CD8-positive, alpha-beta memory T cell (primary cell): ENCODE data around the gene FAM210B. TPM values are rescaled to one million over a fixed set of nuclear protein-coding genes. Genes with fewer than 3 reads are reported as not detected.

Experiments used
- CTCF ChIA-PET: fragments of 350-600 bp; sonication (Branson Sonifier 250); formaldehyde crosslinking; loops from one replicate; lab custom pipeline; 2021; ENCODE audit warnings: antibody characterized with exemption; lab: Charles Lee
- POLR2A ChIA-PET: fragments of 350-600 bp; sonication (Branson Sonifier 250); formaldehyde crosslinking; loops from one replicate; lab custom pipeline; 2021; ENCODE audit warnings: antibody characterized with exemption; lab: Charles Lee
- DNase-seq, 5 donors: peaks; one replicate each; pipeline versions ENCODE4 v3.0.0 to v3.0.0-alpha.2; 2020 to 2022; ENCODE audit warnings: mixed read lengths in 1 of 5
- H3K27ac ChIP-seq: one replicate; pipeline ENCODE4 v1.7.0; 2013; ENCODE audit warnings: low read depth, mild to moderate bottlenecking, low read length, moderate library complexity
- H3K27me3 ChIP-seq: 2 replicates; pipeline ENCODE4 v1.7.0; 2013; ENCODE audit warnings: low read length, mild to moderate bottlenecking; ENCODE audit not compliant: insufficient read depth, poor library complexity, severe bottlenecking
- H3K36me3 ChIP-seq: 2 replicates; pipeline ENCODE4 v1.7.0; 2013; ENCODE audit warnings: mild to moderate bottlenecking, low read length, moderate library complexity; ENCODE audit not compliant: insufficient read depth
- H3K4me1 ChIP-seq: 2 replicates; pipeline ENCODE4 v1.7.0; 2013; ENCODE audit warnings: mild to moderate bottlenecking, low read length, moderate library complexity; ENCODE audit not compliant: insufficient read depth
- H3K4me3 ChIP-seq: 2 replicates; pipeline ENCODE4 v1.7.0; 2013; ENCODE audit warnings: mild to moderate bottlenecking, low read length
- H3K9me3 ChIP-seq: 2 replicates; pipeline ENCODE4 v1.7.0; 2013; ENCODE audit warnings: mild to moderate bottlenecking, low read length
- H3K27ac Mint-ChIP-seq, 8 donors: one replicate each; pipeline ENCODE4 v1.8.0; 2020 to 2021; ENCODE audit warnings: mixed read lengths in 8 of 8, mild to moderate bottlenecking in 6 of 8, inconsistent platforms in 3 of 8, moderate library complexity in 3 of 8
- H3K27me3 Mint-ChIP-seq, 2 donors: one replicate each; pipeline ENCODE4 v1.8.0; 2020 to 2021; ENCODE audit warnings: mixed read lengths in 2 of 2, mild to moderate bottlenecking in 1 of 2, moderate library complexity in 1 of 2
- H3K36me3 Mint-ChIP-seq, 3 donors: one replicate each; pipeline ENCODE4 v1.8.0; 2020 to 2021; ENCODE audit warnings: mixed read lengths in 3 of 3, inconsistent platforms in 1 of 3, mild to moderate bottlenecking in 1 of 3
- H3K4me1 Mint-ChIP-seq, 3 donors: one replicate each; pipeline ENCODE4 v1.8.0; 2020 to 2021; ENCODE audit warnings: mixed read lengths in 3 of 3, inconsistent platforms in 1 of 3, mild to moderate bottlenecking in 1 of 3
- H3K4me3 Mint-ChIP-seq, 7 donors: one replicate each; pipeline ENCODE4 v1.8.0; 2020 to 2021; ENCODE audit warnings: mixed read lengths in 7 of 7, mild to moderate bottlenecking in 6 of 7, moderate library complexity in 4 of 7, inconsistent platforms in 2 of 7
- H3K9me3 Mint-ChIP-seq, 5 donors: one replicate each; pipeline ENCODE4 v1.8.0; 2020 to 2022; ENCODE audit warnings: mixed read lengths in 5 of 5, mild to moderate bottlenecking in 3 of 5, moderate library complexity in 2 of 5, inconsistent platforms in 1 of 5
- polyA plus RNA-seq: library from polyadenylated mRNA; unstranded; fragments of 300-500 nt; fragmentation: Illumina TruSeq; gene quantifications from one replicate; pipeline ENCODE4 v1.2.3, GENCODE V29; 2021
- total RNA-seq, 2 experiments: library from RNA; stranded (reverse); gene quantifications; one replicate each; pipeline ENCODE4 v1.2.3, GENCODE V29; 2021

Gene FAM210B
- total and polyA plus RNA-seq, 3 experiments from 2014 or later: 6.3 to 31.8 (median 6.7) TPM

DNA sequence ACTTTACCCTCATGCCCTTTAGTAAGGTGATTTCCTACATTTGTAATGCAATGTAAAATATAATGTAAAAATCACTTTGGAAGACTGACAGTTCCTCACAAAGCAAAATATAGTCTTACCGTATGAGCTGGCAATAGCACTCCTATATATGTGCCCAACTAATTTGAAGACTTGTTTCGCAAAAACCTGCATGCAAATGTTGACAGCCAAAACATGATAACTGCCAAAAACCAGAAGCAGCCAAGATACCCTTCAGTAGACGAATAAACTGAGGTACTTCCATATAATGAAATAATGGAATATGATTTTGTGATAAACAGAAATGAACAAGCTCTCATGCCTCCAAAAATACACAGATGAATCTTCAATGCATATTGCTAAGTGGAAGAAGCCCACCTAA lies 19.6 kb downstream of the FAM210B start:
- no peaks in the 10 kb centered on the region for H3K9me3 Mint-ChIP-seq
- CTCF ChIA-PET: no interaction called here
- POLR2A ChIA-PET: no interaction called here
- H3K4me3 ChIP-seq: no peak overlapping the region
- no peaks in the 10 kb centered on the region for H3K4me1 ChIP-seq
- H3K9me3 ChIP-seq: no peaks in the 10 kb centered on the region
- no peaks in the 10 kb centered on the region for H3K36me3 ChIP-seq
- H3K4me3 Mint-ChIP-seq: no peak overlapping the region
- no peaks in the 10 kb centered on the region for H3K27me3 ChIP-seq
- no peaks in the 10 kb centered on the region for H3K27me3 Mint-ChIP-seq
- peaks cover 0 to 2% (median 1%) of the 10 kb centered on the region in 3 donors for H3K36me3 Mint-ChIP-seq
- peaks cover 2 to 28% (median 12%) of the 10 kb centered on the region in 3 donors for H3K4me1 Mint-ChIP-seq
- H3K27ac ChIP-seq: no peak overlapping the region
- H3K27ac Mint-ChIP-seq: no peak overlapping the region
- DNase-seq: no peak

DNA sequence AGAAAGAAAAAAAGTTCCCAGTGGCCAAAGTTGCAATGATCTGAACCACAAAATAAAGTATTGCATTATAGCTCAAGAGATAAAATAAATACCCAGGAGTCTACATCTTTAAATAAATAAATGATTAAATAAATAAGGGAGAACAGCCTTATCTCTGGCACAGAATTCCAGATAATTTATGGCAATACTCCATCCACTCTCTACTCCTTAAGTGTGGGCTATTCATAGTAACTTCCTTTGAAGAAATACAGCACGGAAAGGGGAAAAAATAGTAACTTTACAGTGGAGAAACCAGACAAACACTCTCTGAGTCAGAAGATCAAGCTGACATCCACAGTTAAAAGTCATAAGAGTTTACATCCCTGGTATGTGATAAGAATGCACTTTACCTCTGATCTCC lies 21.6 kb downstream of the FAM210B start:
- H3K27me3 Mint-ChIP-seq: no peaks in the 10 kb centered on the region
- POLR2A ChIA-PET: interaction anchor here (0.7 kb wide), 1 partner anchor 32 kb away, joined by 3 read pairs; no protein-coding TSS in a partner anchor
- H3K36me3 ChIP-seq: no peaks in the 10 kb centered on the region

DNA sequence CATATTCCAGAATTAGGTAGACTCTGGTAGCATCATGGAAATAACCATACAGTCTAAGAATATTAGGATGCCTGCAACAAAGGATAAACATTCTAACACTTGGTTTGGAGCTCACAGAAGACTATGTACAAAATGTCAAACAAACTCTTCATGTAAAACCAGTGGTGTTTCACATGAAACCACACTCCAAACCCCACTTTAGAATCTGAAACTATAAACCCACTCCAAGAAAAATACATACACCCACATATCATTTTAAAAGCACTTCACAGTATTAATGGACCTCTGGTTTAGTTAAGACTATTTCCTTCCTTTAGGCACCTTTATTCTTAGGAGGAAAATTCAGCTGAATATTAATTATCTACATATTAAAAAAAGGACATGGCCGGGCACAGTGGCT lies 22.7 kb downstream of the FAM210B start:
- no peaks in the 10 kb centered on the region for H3K36me3 ChIP-seq
- H3K4me3 ChIP-seq: no peak overlapping the region
- Mint-ChIP-seq H3K27ac (peak overlapping the region in 3 of 8 donors; percentile 11 to 34 (median 24)), H3K4me1 (peaks cover under 1 to 7% (median under 1%) of the 10 kb centered on the region in 3 donors), H3K36me3 (peaks cover 0 to 8% (median 6%) of the 10 kb centered on the region in 3 donors), H3K27me3 (no peaks in the 10 kb centered on the region), H3K9me3 (no peaks in the 10 kb centered on the region), H3K4me3 (no peak overlapping the region)
- H3K27ac ChIP-seq: no peak overlapping the region
- CTCF ChIA-PET: no interaction called here
- POLR2A ChIA-PET: interaction anchor here (1.0 kb wide), 1 partner anchor 9 kb away, joined by 6 read pairs; no protein-coding TSS in a partner anchor
- DNase-seq: no peak
- H3K4me1 ChIP-seq: no peaks in the 10 kb centered on the region
- no peaks in the 10 kb centered on the region for H3K27me3 ChIP-seq
- H3K9me3 ChIP-seq: no peaks in the 10 kb centered on the region

More for the DNA sequence above, 21.6 kb downstream of the FAM210B start:
- no peaks in the 10 kb centered on the region for H3K9me3 ChIP-seq
- H3K27me3 ChIP-seq: no peaks in the 10 kb centered on the region
- no peak overlapping the region for H3K4me3 Mint-ChIP-seq
- no peaks in the 10 kb centered on the region for H3K9me3 Mint-ChIP-seq
- no peak for DNase-seq
- CTCF ChIA-PET: no interaction called here
- H3K36me3 Mint-ChIP-seq: peaks cover 0 to 4% (median 4%) of the 10 kb centered on the region in 3 donors
- H3K4me3 ChIP-seq: no peak overlapping the region
- no peak overlapping the region for H3K27ac Mint-ChIP-seq
- H3K27ac ChIP-seq: no peak overlapping the region
- no peaks in the 10 kb centered on the region for H3K4me1 ChIP-seq
- H3K4me1 Mint-ChIP-seq: peaks cover 2 to 18% (median 9%) of the 10 kb centered on the region in 3 donors

GRCh38 chr20:56382696-56383095 lies 23.9 kb downstream of the FAM210B start:
- peaks cover 0 to 5% (median 0%) of the 10 kb centered on the region in 3 donors for H3K4me1 Mint-ChIP-seq

GRCh38 chr20:56383334-56383733 lies 24.6 kb downstream of the FAM210B start:
- H3K4me1 ChIP-seq: no peaks in the 10 kb centered on the region
- no peak overlapping the region for H3K27ac ChIP-seq
- H3K4me1 Mint-ChIP-seq: peaks cover 0 to 5% (median 0%) of the 10 kb centered on the region in 3 donors
- peaks cover 0 to 8% (median 4%) of the 10 kb centered on the region in 3 donors for H3K36me3 Mint-ChIP-seq
- ChIA-PET POLR2A (no interaction called here), CTCF (interaction anchor here (1.1 kb wide), 1 partner anchor 40 kb away, joined by 3 read pairs; no protein-coding TSS in a partner anchor)
- no peaks in the 10 kb centered on the region for H3K36me3 ChIP-seq
- H3K9me3 Mint-ChIP-seq: no peaks in the 10 kb centered on the region
- no peak overlapping the region for H3K4me3 ChIP-seq
- H3K27me3 Mint-ChIP-seq: no peaks in the 10 kb centered on the region
- H3K27ac Mint-ChIP-seq: peak overlapping the region in 1 of 8 donors; percentile 56
- no peaks in the 10 kb centered on the region for H3K9me3 ChIP-seq
- no peak for DNase-seq
- no peak overlapping the region for H3K4me3 Mint-ChIP-seq
- H3K27me3 ChIP-seq: no peaks in the 10 kb centered on the region

More at GRCh38 chr20:56382696-56383095, 23.9 kb downstream of the FAM210B start:
- H3K9me3 Mint-ChIP-seq: no peaks in the 10 kb centered on the region
- Histone ChIP-seq H3K36me3 (no peaks in the 10 kb centered on the region), H3K27me3 (no peaks in the 10 kb centered on the region), H3K4me1 (no peaks in the 10 kb centered on the region), H3K27ac (no peak overlapping the region), H3K4me3 (no peak overlapping the region), H3K9me3 (no peaks in the 10 kb centered on the region)
- peaks cover 0 to 8% (median 6%) of the 10 kb centered on the region in 3 donors for H3K36me3 Mint-ChIP-seq
- CTCF ChIA-PET: no interaction called here
- POLR2A ChIA-PET: no interaction called here
- no peaks in the 10 kb centered on the region for H3K27me3 Mint-ChIP-seq
- no peak for DNase-seq
- H3K4me3 Mint-ChIP-seq: no peak overlapping the region
- peak overlapping the region in 1 of 8 donors; percentile 19 for H3K27ac Mint-ChIP-seq

GRCh38 chr20:56385130-56385529 lies 26.4 kb downstream of the FAM210B start:
- POLR2A ChIA-PET: no interaction called here

GRCh38 chr20:56386219-56386618 lies 27.4 kb downstream of the FAM210B start:
- Mint-ChIP-seq H3K9me3 (no peaks in the 10 kb centered on the region), H3K4me1 (peaks cover 0 to 5% (median 4%) of the 10 kb centered on the region in 3 donors), H3K36me3 (peaks cover 0 to 11% (median 7%) of the 10 kb centered on the region in 3 donors), H3K4me3 (peak overlapping the region in 1 of 7 donors; percentile 69), H3K27ac (no peak overlapping the region), H3K27me3 (peaks cover 0 to 2% of the 10 kb centered on the region in 2 donors)
- Histone ChIP-seq H3K9me3 (no peaks in the 10 kb centered on the region), H3K4me3 (no peak overlapping the region), H3K4me1 (peaks cover 2% of the 10 kb centered on the region), H3K27me3 (no peaks in the 10 kb centered on the region), H3K36me3 (no peaks in the 10 kb centered on the region), H3K27ac (no peak overlapping the region)
- ChIA-PET POLR2A (no interaction called here), CTCF (no interaction called here)
- no peak for DNase-seq

More at GRCh38 chr20:56385130-56385529, 26.4 kb downstream of the FAM210B start:
- Histone ChIP-seq H3K4me3 (no peak overlapping the region), H3K9me3 (no peaks in the 10 kb centered on the region), H3K27ac (no peak overlapping the region), H3K4me1 (no peaks in the 10 kb centered on the region), H3K36me3 (no peaks in the 10 kb centered on the region), H3K27me3 (no peaks in the 10 kb centered on the region)
- no peak for DNase-seq
- CTCF ChIA-PET: interaction anchor here (1.5 kb wide), 1 partner anchor 9 kb away, joined by 5 read pairs; no protein-coding TSS in a partner anchor
- H3K27me3 Mint-ChIP-seq: peaks cover 0 to 2% of the 10 kb centered on the region in 2 donors
- H3K4me3 Mint-ChIP-seq: no peak overlapping the region
- H3K9me3 Mint-ChIP-seq: no peaks in the 10 kb centered on the region
- no peak overlapping the region for H3K27ac Mint-ChIP-seq
- peaks cover 0 to 4% (median 0%) of the 10 kb centered on the region in 3 donors for H3K4me1 Mint-ChIP-seq
- peaks cover 0 to 11% (median 7%) of the 10 kb centered on the region in 3 donors for H3K36me3 Mint-ChIP-seq

DNA sequence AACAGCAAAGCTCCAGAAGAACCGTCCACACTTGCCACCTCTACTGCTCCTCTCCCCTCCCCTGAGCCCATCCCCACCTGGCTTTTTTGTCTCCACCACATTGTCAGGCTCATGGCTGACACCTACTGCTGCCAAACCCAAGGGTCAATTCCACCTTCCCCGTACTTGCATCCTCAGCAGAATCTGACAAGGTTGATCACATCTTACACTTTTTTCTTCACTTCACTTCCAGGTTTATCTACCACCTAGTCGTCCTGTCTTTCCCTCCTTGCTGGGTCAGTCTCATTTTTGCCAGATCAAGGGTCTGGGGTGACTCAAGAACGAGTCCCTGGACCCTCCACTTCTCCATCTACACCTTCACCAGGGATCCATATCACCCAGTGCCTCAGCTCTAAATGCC lies 30.1 kb downstream of the FAM210B start:
- peaks cover 0 to 16% (median 7%) of the 10 kb centered on the region in 3 donors for H3K36me3 Mint-ChIP-seq

More for the DNA sequence above, 30.1 kb downstream of the FAM210B start:
- Histone ChIP-seq H3K9me3 (no peaks in the 10 kb centered on the region), H3K4me3 (no peak overlapping the region), H3K27me3 (no peaks in the 10 kb centered on the region), H3K36me3 (no peaks in the 10 kb centered on the region), H3K4me1 (peaks cover 13% of the 10 kb centered on the region), H3K27ac (no peak overlapping the region)
- Mint-ChIP-seq H3K4me3 (no peak overlapping the region), H3K9me3 (no peaks in the 10 kb centered on the region), H3K27me3 (peaks cover 0 to 2% of the 10 kb centered on the region in 2 donors), H3K27ac (peak overlapping the region in 2 of 8 donors; percentile 30 to 39), H3K4me1 (peaks cover 10 to 18% (median 14%) of the 10 kb centered on the region in 3 donors)
- POLR2A ChIA-PET: no interaction called here
- no peak for DNase-seq
- CTCF ChIA-PET: no interaction called here
